KMS-11 (cell line): ENCODE measurements around the gene CASKIN2.

Experiments used
- H2AFZ ChIP-seq: fragments of 200-600 bp; sonication (generic); 2 replicates; pipeline ENCODE4 v1.6.1; 2016; ENCODE audit warnings: antibody characterized with exemption, mixed run types, low read depth
- H3K27ac ChIP-seq: fragments of 200-600 bp; sonication (generic); 2 replicates; pipeline ENCODE4 v1.6.1; 2016; ENCODE audit warnings: mild to moderate bottlenecking, mixed run types
- H3K27me3 ChIP-seq: fragments of 200-600 bp; sonication (generic); 2 replicates; pipeline ENCODE4 v1.6.1; 2017; ENCODE audit warnings: mild to moderate bottlenecking, low read depth, mixed run types, moderate library complexity; ENCODE audit not compliant: insufficient read depth
- H3K36me3 ChIP-seq: fragments of 200-600 bp; sonication (generic); 2 replicates; pipeline ENCODE4 v1.6.1; 2017; ENCODE audit warnings: mild to moderate bottlenecking, mixed run types; ENCODE audit not compliant: insufficient read depth
- H3K4me1 ChIP-seq: fragments of 200-600 bp; sonication (generic); 2 replicates; pipeline ENCODE4 v1.6.1; 2016; ENCODE audit warnings: mild to moderate bottlenecking, low read depth, mixed run types; ENCODE audit not compliant: poor library complexity, severe bottlenecking
- H3K4me2 ChIP-seq: fragments of 200-600 bp; sonication (generic); 2 replicates; pipeline ENCODE4 v1.7.0; 2016; ENCODE audit warnings: mild to moderate bottlenecking, mixed run types
- H3K4me3 ChIP-seq: fragments of 200-600 bp; sonication (generic); IDR thresholded peaks from 2 replicates; pipeline ENCODE4 v1.6.1; 2017; ENCODE audit warnings: low read depth, low read length, mixed read lengths; ENCODE audit not compliant: insufficient read depth
- H3K79me2 ChIP-seq: fragments of 200-600 bp; sonication (generic); 2 replicates; pipeline ENCODE4 v1.6.1; 2016; ENCODE audit warnings: low read depth, mixed run types; ENCODE audit not compliant: insufficient read depth
- H3K9ac ChIP-seq: fragments of 200-600 bp; sonication (generic); 2 replicates; pipeline ENCODE4 v1.6.1; 2016; ENCODE audit warnings: mild to moderate bottlenecking, mixed run types
- H4K20me1 ChIP-seq: fragments of 200-600 bp; sonication (generic); 2 replicates; pipeline ENCODE4 v1.6.1; 2016; ENCODE audit warnings: mild to moderate bottlenecking, mixed run types; ENCODE audit not compliant: insufficient read depth
- TF ChIP-seq, protein P1 (sequence below): fragments of 200-600 bp; sonication (generic); conservative IDR thresholded peaks from 2 replicates; pipeline ENCODE4 v1.6.1; 2017; ENCODE audit warnings: low read depth, mild to moderate bottlenecking, antibody characterized with exemption, low read length, moderate library complexity, mixed read lengths

CASKIN2 gene

DNA sequence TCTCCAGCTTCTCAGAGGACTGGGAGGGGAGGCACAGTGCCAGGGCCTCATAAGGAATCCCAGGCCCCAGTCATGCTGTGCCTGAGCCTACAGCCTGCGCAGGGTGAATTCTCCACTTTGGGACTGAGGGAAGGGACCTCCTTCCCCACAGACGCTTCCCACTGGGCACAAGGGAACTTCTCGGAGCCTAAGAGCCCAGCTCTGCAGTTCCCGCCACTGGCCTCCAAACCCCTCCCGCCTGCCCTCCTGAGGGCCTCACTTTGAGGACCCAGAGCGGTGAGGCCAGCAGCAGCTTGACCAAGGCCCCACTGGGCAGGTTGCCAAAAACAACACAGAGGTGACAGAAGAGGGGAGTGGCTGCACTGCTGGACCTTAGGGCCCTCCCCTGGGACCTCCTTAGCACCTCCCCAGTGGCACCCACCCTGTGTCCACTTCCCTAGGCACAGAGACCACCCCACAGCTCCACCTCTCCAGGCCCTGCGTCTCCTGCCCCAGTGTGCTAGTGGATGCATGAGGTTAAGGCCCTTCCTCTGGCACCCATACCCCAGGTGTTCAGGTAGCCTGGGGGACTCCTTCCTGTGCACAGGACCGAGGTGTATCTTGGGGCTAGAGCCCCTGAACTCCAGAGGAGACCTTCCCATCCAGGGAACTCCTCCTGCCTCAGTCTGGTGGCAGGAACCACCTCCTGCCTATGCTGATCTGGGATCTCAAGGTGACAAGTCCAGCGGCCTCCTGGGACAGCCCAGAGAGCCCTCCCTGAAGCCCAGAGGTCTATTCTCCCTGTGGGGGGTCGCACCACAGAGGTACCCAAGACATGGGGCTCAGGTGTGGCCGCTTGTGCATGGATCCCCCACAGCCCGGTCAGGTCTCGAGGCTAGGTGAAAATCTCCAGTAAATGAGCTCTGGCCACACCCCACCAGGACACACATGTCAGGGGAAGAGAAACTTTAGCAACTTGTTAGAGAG is 3.4 kb downstream of the CASKIN2 start:
- H3K9ac ChIP-seq, result no peak overlapping the region
- no peak overlapping the region for H3K27ac ChIP-seq
- TF ChIP-seq, protein P1, sequence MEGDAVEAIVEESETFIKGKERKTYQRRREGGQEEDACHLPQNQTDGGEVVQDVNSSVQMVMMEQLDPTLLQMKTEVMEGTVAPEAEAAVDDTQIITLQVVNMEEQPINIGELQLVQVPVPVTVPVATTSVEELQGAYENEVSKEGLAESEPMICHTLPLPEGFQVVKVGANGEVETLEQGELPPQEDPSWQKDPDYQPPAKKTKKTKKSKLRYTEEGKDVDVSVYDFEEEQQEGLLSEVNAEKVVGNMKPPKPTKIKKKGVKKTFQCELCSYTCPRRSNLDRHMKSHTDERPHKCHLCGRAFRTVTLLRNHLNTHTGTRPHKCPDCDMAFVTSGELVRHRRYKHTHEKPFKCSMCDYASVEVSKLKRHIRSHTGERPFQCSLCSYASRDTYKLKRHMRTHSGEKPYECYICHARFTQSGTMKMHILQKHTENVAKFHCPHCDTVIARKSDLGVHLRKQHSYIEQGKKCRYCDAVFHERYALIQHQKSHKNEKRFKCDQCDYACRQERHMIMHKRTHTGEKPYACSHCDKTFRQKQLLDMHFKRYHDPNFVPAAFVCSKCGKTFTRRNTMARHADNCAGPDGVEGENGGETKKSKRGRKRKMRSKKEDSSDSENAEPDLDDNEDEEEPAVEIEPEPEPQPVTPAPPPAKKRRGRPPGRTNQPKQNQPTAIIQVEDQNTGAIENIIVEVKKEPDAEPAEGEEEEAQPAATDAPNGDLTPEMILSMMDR, result no peak
- no peaks in the 10 kb centered on the region for H3K27me3 ChIP-seq
- H3K79me2 ChIP-seq, result no peaks in the 10 kb centered on the region
- no peaks in the 10 kb centered on the region for H3K36me3 ChIP-seq
- no peaks in the 10 kb centered on the region for H4K20me1 ChIP-seq
- no peak overlapping the region for H2AFZ ChIP-seq
- no peak overlapping the region for H3K4me3 ChIP-seq
- H3K4me2 ChIP-seq, result no peak overlapping the region
- peaks cover 3% of the 10 kb centered on the region for H3K4me1 ChIP-seq

DNA sequence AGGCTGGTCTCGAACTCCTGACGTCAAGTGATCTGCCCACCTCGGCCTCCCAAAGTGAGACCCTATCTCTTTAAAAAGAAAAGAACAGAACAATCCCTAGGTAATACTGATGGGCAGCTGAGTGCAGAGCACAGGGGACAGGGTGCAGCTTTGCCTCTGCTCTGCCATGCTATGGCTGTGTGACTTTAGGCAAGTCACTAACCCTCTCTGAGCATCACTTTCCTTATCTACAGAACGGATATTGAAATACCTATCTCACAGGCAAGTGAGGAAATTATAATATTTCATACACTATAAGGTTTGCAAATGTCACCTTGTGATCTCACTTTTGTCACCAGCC is 4.1 kb downstream of the CASKIN2 start:
- Histone ChIP-seq H3K36me3 (no peaks in the 10 kb centered on the region), H2AFZ (no peak overlapping the region), H3K4me1 (peaks cover 3% of the 10 kb centered on the region), H3K27ac (no peak overlapping the region), H4K20me1 (no peaks in the 10 kb centered on the region), H3K79me2 (no peaks in the 10 kb centered on the region), H3K27me3 (no peaks in the 10 kb centered on the region), H3K9ac (no peak overlapping the region), H3K4me2 (no peak overlapping the region), H3K4me3 (no peak overlapping the region)
- TF ChIP-seq, protein P1, result no peak

DNA sequence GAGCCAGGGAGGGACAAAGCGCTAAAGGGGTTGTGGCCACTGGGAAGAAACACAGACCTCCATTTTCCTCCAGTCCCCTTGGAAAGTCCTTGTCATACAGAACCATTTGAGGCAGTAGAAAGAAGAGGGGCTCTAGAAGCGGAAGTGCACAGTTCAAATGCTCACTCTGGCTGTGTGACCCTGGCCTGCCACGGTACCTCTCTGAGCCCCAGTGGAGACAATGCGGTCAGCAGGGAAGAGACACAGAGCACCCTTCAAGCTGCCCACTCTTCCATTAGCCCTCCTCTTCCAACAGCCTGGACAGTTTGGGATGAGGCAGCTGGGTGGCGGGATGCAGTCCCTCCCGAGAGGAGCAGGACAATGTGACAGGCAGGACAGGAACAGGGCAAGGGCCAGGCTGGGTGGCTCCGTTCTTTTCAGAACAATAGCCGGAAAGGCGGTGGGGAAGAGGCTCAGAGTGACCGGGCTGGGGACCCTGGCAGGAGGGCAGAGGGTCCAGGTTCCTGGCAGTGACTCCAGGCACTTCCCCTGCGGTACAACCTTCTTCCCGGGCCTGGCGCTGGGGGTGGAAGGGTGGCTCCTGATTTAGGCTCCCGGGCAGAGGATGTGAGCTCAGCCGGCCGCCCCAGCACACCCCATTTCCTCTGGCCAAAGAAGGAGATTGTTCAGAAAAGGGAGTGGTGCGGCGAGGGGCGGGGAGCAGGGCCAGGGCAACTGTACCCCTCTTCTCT is 5.6 kb downstream of the CASKIN2 start:
- no peaks in the 10 kb centered on the region for H4K20me1 ChIP-seq
- H3K79me2 ChIP-seq, result no peaks in the 10 kb centered on the region
- H3K4me3 ChIP-seq, result no peak overlapping the region
- no peak overlapping the region for H3K4me2 ChIP-seq
- H3K4me1 ChIP-seq, result peaks cover 2% of the 10 kb centered on the region
- no peak overlapping the region for H3K27ac ChIP-seq
- no peaks in the 10 kb centered on the region for H3K27me3 ChIP-seq
- no peaks in the 10 kb centered on the region for H3K36me3 ChIP-seq
- TF ChIP-seq, protein P1, result no peak
- H3K9ac ChIP-seq, result no peak overlapping the region
- H2AFZ ChIP-seq, result no peak overlapping the region

DNA sequence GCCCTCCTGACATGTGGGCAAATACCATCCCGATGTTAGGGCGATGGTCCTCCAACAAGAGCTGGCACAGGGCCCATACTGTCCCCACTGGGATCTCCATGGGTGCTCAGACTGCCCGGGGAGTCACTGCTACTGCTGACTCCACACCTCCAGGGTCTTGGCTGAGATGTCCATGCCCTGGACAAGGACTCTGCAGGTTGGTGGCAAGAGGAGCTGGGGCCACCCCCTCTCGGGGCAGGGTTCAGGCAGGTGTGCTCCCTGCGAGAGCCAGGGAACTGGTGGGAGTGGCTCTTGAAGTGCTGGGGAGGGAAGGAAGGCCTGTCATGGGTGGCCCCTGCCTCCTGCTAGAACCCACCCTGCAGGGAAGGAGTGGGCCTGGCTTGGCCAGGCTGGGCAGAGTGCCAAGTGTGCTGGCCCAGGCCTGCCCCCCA is 6.4 kb downstream of the CASKIN2 start:
- Histone ChIP-seq H3K27me3 (no peaks in the 10 kb centered on the region), H3K79me2 (no peaks in the 10 kb centered on the region), H3K4me2 (no peak overlapping the region), H3K27ac (no peak overlapping the region), H3K4me1 (no peaks in the 10 kb centered on the region), H3K36me3 (no peaks in the 10 kb centered on the region), H3K4me3 (no peak overlapping the region), H2AFZ (no peak overlapping the region), H3K9ac (no peak overlapping the region), H4K20me1 (no peaks in the 10 kb centered on the region)
- TF ChIP-seq, protein P1, result no peak
